Inferior parietal cortex (tissue), 1 donor: Measurements from ENCODE around the gene UTP20.
A peak's percentile ranks its signal among the peaks of the same experiment; 100 is the strongest.

Source experiments
- DNase-seq: peaks from one replicate; pipeline ENCODE4 v3.0.0-alpha.2; 2016; ENCODE audit errors: extremely low spot score

The UTP20 gene

GRCh38 chr12:101280006-101280505 is at the start of gene UTP20:
Gene UTP20 (plus strand): TSS chr12:101280105. CDS start chr12:101280283, 178 bp downstream.
- DNase-seq: peak; percentile 97

GRCh38 chr12:101230547-101230946 is 49.4 kb upstream of the UTP20 start:
- no peak for DNase-seq

- no peak for DNase-seq
Measured at GRCh38 chr12:101231636-101232035, 48.3 kb upstream of the UTP20 start.

GRCh38 chr12:101235686-101236085 is 44.2 kb upstream of the UTP20 start:
- DNase-seq: no peak

GRCh38 chr12:101238306-101238705 is 41.6 kb upstream of the UTP20 start:
- DNase-seq: no peak

- DNase-seq: no peak
Measured at GRCh38 chr12:101238800-101239329, 41.0 kb upstream of the UTP20 start.

DNA sequence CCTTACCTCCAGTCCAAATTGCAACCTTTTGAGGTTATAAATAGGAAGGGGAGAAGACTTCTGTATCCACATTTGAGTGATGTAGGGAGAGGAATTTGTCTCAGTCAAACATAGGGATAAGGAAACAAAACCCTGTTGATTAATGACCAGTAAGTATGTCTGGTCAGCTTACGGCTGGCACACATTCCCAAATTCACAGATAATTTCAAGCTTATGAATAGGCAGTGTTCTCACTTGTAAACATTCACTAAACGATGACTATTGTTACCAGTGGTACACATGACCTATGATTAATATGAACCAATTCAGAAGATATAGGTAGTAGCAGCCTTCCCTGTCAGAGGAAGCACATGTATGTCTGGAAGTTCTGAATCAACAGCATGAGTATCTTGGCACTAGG is 36.8 kb upstream of the UTP20 start:
- no peak for DNase-seq

GRCh38 chr12:101243616-101244015 is 36.3 kb upstream of the UTP20 start:
- DNase-seq: no peak

- DNase-seq: no peak
Measured at GRCh38 chr12:101256266-101256665, 23.6 kb upstream of the UTP20 start.

DNA sequence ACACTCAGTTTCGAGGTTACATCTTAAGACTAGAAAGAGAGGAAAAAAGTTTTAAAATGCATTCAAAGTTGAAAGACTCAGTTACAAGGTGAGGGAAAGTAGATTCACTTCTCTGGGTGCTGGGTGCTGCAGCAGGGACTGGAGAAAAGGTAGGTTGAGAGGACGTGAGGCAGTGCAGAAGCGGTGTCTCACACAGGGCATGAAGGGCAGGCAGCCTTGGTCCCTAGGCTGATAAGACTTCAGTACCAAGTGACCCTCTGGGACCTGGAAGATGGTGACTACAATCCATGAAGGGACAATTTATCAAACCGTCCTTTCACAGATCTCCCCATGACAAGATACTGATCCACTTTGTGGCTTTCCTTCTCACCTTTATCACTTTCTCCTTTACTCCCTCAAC is 22.5 kb upstream of the UTP20 start:
- no peak for DNase-seq

DNA sequence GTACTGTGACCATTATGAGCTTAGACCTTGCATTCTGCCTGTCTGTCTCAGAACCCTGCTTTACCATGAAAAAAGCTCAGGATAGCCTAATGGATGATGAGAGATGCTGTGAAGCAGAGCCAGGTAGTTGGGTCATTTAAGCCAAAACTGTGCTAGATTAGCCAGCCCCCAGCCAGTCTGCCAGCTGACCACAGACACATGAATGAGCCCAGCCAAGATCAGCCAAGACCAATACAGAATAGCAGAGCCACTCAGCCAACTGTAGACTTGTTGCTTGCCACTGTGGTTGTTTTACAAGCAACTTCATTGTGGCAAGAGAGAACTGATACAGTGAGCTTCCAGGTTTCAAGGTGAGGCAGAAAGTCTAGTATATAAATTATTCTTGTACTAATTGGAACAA is 12.8 kb upstream of the UTP20 start:
- DNase-seq: no peak

DNA sequence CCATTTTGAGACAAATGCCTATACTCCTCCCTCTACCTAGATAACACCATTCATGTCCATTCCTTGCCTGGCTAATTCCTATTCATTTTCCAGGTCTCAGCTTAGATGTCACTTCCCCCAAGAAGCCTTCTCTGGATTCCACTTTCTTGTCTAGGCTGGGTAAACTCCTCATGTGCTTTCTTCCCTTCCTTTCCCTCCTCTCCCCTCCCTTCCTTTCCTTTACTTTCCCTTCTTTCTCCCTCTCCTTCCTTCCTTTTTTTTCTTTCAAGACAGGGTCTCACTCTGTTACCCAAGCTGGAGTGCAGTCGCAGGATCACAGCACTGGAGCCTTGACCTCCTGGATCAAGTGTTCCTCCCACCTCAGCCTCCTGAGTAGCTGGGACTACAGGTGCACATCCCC is 3.5 kb upstream of the UTP20 start:
- DNase-seq: no peak

DNA sequence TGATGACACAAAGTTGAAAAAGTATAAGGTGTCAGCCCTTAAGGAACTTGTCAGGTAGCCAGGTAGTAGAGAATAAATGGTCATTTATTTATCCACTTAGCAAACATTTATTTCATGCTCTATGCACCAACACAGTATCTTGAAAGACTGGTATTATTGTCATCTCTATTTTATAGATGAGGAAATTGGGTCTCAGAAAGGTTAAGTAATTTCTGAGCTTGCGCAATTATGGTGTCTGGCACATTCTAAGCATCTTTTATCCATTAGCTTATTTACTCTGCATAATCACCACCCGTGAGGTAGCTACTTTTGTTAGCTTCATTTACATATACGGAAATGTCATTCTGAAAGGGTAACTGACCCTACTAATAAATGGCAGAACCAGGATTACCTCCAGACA is 2.5 kb upstream of the UTP20 start:
- DNase-seq: no peak

DNA sequence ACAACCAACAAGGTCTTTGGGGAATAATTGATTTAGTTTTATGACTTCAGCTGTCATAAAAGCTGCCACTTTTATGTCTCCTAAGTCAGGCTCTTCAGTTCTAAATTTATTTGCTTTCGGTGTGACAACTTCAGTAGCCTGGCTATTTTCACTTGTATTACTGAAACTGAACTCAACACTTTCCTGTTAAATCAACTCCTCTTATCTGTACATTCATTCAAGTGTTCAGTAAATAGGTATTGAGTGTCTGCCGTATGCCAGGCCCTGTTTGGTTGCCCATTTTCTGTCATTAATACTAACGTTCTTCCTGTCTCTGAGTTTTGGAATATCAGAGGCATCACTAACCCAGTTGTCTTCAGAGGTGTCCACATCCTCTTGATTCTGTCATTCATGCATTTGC is 7.5 kb downstream of the UTP20 start:
- DNase-seq: no peak

- DNase-seq: no peak
Measured at GRCh38 chr12:101297661-101298060, 17.8 kb downstream of the UTP20 start.

DNA sequence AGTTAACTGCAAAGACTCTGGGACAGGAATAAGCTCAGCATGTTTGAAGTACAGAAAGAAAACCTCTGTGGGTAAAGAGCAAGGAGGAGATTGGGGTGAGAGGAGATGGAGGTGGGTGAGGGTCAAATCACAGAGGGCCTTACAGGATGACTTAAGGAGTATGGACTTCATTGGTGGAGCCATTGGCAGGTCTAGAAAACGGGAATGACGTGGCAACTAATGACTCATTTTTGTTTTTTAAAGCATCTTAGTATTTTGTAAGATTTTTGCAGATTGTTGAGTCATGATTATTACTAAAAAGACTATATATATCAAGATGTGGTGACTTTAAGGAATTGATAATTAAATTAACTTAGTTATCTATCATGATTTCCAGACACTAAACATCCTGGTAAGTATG is 18.5 kb downstream of the UTP20 start:
- no peak for DNase-seq

DNA sequence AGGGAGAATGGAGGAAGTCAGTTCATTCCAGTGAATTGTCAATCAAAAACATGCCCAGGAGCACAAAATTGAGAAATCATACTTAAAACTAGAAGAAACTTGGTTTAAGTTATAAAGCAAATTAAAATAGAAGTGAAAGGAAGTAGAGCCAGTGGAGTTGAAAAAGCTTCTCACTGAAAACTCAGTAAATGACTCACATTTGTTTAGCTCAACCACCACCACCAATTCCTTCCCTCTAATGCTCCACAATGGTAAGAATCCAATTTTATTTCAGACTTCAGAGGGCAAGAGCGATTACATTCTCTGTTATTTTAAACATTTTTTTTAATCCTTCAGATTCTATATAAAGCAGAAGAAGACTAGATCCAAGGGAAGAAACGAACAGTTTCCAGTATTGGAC is 19.4 kb downstream of the UTP20 start:
- peak; percentile 15 for DNase-seq

DNA sequence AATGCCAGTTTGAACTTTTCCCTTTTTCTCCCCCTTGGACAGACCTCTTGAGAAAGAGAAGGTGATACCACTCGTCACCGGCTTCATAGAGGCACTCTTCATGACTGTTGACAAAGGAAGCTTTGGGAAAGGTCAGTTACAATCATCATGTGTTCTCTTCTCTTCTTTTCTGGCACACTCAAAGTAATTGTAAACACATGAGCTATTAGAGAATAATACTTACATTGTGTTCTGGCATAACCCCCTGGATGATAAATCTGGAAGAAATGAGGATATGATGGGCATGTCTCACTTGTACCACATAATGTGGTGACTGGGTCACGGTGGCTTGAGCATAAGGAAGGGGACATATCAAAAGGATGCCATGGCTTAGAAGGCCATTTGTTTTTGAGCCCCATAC is 20.0 kb downstream of the UTP20 start:
- peak; percentile 74 for DNase-seq

DNA sequence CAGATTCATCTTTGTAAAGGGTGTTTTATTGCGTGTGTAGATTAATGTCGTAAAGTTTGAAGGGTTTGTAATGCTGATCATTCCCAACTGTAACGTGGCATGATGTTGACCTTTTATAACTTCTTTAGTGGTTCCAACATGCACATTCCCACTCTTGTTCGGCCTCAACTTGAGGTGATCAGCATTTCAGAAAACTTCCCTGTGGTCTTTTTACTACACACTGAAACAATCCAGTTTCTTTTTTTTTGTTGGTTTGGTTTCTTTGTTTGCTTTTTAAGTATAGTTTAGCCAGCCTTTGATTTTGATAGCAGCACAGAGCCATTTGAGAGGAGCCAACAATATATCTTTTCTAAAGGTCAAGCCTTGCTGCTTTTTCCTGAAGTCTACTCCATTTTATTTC is 22.8 kb downstream of the UTP20 start:
- DNase-seq: no peak

DNA sequence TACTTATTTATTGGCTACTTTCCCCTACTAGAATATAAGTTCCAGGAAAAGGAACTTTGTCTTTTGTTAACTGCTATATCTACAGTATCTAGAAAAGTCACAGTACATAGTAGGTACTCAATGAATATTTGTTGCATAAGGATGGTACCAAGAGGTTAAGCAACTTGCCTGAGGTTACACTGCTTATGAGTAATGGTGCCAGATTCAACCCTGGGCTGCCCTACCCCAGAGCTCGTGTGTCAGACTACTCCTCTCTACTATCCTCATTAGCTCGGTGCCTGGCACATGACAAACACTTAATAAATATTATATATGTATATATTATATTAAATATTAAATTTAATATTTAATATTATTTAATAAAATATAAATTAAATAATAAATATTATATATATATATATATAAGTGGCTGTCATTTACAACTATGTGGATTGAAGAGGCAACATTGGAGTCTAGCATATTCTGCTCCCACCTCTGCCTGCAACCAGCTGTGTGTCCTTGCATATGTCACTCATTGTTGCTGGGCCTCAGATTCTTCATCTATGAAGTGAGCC is 25.4 kb downstream of the UTP20 start:
- no peak for DNase-seq

DNA sequence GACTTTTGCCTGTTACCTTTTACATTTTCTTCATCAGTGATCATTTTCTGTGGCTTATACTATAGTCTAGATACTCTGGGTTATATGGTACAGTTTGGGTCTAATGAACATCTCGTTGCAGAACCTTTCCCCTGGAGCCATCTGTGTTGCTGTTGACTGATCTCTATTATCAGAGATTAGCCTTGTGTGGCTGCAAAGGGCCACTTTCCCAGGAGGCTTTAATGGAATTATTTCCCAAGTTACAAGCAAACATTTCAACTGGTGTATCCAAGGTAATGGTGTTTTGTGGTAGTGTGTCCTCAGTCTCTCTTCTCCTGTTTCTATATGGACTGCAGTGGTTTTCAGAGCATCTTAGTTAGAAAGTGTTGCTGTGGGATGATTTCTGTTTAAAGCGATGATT is 25.9 kb downstream of the UTP20 start:
- DNase-seq: no peak

DNA sequence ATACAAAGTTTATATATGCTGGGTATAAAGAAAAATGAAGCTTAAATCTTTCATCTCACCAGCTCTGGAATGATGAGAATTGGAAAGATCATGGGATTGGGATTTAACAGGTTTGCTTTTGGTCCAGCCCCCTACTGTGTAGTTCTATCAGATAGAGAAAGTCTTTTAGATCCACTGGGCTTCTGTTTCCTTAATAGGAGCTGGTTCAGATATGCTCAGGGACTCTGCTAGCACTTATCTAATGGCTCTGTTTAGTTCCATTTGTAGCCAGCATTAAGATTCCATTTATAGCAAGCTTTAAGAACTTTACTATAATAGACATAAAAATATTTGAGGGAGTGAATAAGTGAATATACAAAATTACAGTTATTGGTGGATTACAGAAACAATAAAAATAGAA is 42.6 kb downstream of the UTP20 start:
- DNase-seq: no peak

- DNase-seq: no peak
Measured at GRCh38 chr12:101323255-101323654, 43.4 kb downstream of the UTP20 start.

DNA sequence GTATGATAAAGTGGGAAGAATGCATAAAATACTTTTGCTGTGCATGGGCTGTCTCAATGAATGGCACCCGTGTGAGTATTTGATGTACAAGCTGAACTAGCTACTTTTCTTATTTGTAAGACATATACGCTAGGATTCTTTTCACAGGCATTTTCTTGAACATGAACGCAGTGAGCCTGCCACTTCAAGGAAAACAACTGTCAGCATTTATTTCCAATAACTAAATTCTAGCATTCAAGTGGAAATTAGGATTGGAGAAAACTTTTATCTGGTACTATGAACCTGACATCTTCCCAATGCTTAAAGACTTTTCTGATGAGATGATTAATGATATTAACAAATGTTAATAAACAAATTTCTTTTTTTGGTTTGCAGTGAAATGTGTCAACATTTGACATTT is 45.7 kb downstream of the UTP20 start:
- no peak for DNase-seq
